ENCODE data around the gene ENC1.
A peak's percentile ranks its signal among the peaks of the same experiment; 100 is the strongest.

ENC1 gene

GRCh38 chr5:74631081-74631953, 9.2 kb downstream of the ENC1 start:
- DNase-seq (ENCODE audit: low read depth), result no peak

GRCh38 chr5:74630453-74631066, 10.0 kb downstream of the ENC1 start:
- no peak for DNase-seq (ENCODE audit: low read depth)

- no peak for DNase-seq (ENCODE audit: low read depth)
Observed at GRCh38 chr5:74629326-74629725, 11.2 kb downstream of the ENC1 start.

GRCh38 chr5:74628359-74628758, 12.2 kb downstream of the ENC1 start:
- DNase-seq (ENCODE audit: low read depth), result no peak

- no peak for DNase-seq (ENCODE audit: low read depth)
Observed at GRCh38 chr5:74627646-74628279, 12.8 kb downstream of the ENC1 start.

GRCh38 chr5:74626386-74627222, 13.9 kb downstream of the ENC1 start:
- DNase-seq (ENCODE audit: low read depth), result no peak

- no peak for DNase-seq (ENCODE audit: low read depth)
Observed at GRCh38 chr5:74625742-74626241, 14.7 kb downstream of the ENC1 start.

- no peak for DNase-seq (ENCODE audit: low read depth)
Observed at GRCh38 chr5:74624931-74625505, 15.5 kb downstream of the ENC1 start.

- DNase-seq (ENCODE audit: low read depth), result no peak
Observed at GRCh38 chr5:74624501-74624900, 16.0 kb downstream of the ENC1 start.

GRCh38 chr5:74623748-74624408, 16.6 kb downstream of the ENC1 start:
- DNase-seq (ENCODE audit: low read depth), result no peak

- DNase-seq (ENCODE audit: low read depth), result no peak
Observed at GRCh38 chr5:74623006-74623611, 17.4 kb downstream of the ENC1 start.

- DNase-seq (ENCODE audit: low read depth), result peak; percentile 14
Observed at GRCh38 chr5:74622122-74622521, 18.4 kb downstream of the ENC1 start.

GRCh38 chr5:74621492-74621891, 19.0 kb downstream of the ENC1 start:
- no peak for DNase-seq (ENCODE audit: low read depth)

GRCh38 chr5:74619308-74619707, 21.2 kb downstream of the ENC1 start:
- DNase-seq (ENCODE audit: low read depth), result no peak

- no peak for DNase-seq (ENCODE audit: low read depth)
Observed at GRCh38 chr5:74618106-74618505, 22.4 kb downstream of the ENC1 start.

GRCh38 chr5:74617202-74617601, 23.3 kb downstream of the ENC1 start:
- DNase-seq (ENCODE audit: low read depth), result no peak

GRCh38 chr5:74616236-74617146, 24.0 kb downstream of the ENC1 start:
- DNase-seq (ENCODE audit: low read depth), result no peak

GRCh38 chr5:74613283-74613682, 27.2 kb downstream of the ENC1 start:
- DNase-seq (ENCODE audit: low read depth), result no peak

GRCh38 chr5:74612045-74612444, 28.5 kb downstream of the ENC1 start:
- no peak for DNase-seq (ENCODE audit: low read depth)

Data from activated T-cell treated with anti-CD3 and anti-CD28 coated beads for 48 hours (primary cell).